Measurements from ENCODE around the gene OR9K2.

DNA sequence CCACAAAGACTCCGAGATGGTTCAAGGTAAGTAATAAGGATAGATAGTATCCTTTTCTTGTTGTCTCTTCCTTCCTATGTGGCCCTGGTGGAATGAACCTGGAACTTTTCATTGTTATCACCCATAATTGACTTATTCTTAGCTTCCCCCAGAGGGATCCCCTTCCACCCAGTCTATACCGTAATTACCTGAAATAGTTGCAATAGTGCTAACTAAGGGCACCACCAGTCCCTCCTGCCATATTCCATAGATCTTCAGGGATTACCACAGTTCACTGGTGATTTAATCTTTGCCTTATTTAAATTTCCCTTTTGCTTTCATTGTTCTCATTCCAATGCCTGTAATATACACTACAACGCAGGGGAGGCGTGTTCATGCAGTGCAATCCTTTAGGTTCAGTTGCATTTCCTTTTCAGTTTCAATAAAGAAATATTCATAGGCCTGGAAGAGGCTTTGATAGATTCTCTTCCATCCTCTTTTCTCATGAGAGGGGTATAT, 13.8 kb upstream of the OR9K2 start:
- TF ChIP-seq, protein P1, sequence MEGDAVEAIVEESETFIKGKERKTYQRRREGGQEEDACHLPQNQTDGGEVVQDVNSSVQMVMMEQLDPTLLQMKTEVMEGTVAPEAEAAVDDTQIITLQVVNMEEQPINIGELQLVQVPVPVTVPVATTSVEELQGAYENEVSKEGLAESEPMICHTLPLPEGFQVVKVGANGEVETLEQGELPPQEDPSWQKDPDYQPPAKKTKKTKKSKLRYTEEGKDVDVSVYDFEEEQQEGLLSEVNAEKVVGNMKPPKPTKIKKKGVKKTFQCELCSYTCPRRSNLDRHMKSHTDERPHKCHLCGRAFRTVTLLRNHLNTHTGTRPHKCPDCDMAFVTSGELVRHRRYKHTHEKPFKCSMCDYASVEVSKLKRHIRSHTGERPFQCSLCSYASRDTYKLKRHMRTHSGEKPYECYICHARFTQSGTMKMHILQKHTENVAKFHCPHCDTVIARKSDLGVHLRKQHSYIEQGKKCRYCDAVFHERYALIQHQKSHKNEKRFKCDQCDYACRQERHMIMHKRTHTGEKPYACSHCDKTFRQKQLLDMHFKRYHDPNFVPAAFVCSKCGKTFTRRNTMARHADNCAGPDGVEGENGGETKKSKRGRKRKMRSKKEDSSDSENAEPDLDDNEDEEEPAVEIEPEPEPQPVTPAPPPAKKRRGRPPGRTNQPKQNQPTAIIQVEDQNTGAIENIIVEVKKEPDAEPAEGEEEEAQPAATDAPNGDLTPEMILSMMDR (conservative IDR thresholded peaks at IDR 0.05), result no peak
- TF ChIP-seq EZH2 (IDR thresholded peaks at IDR 0.05; ENCODE audit: low read depth), result no peak

Data from PC-9 (cell line).